Midbrain (tissue), 1 donor: ENCODE data around the gene SPATA13.

ENCODE experiments used
- DNase-seq: peaks from one replicate; lab custom pipeline; 2025; lab: John Stamatoyannopoulos, UW

The SPATA13 gene

GRCh38 chr13:24141333-24141910 lies 19.1 kb upstream of the SPATA13 start:
- no peak for DNase-seq

DNA sequence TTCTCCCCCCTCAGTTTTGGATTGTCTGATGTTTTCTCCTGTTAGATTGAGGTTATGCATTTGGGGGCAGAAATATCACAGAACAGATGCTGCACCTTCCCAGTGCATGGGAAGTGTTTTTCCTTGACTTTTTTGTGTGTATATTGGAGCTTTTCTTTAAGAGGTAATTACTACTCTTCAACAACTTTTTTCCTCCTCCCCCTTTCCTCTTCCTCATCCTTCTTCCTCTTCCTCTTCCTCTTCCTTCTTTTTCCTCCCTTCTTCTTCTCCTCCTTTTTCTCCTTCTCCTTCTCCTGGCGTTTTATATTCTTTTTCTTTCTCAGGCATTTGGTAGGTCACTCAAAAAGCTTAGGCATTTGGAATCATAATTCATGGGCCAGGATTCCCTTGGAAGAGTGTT lies 18.1 kb upstream of the SPATA13 start:
- DNase-seq = no peak

GRCh38 chr13:24142886-24143285 lies 17.6 kb upstream of the SPATA13 start:
- no peak for DNase-seq

- no peak for DNase-seq
Observed at GRCh38 chr13:24145240-24145639, 15.3 kb upstream of the SPATA13 start.

DNA sequence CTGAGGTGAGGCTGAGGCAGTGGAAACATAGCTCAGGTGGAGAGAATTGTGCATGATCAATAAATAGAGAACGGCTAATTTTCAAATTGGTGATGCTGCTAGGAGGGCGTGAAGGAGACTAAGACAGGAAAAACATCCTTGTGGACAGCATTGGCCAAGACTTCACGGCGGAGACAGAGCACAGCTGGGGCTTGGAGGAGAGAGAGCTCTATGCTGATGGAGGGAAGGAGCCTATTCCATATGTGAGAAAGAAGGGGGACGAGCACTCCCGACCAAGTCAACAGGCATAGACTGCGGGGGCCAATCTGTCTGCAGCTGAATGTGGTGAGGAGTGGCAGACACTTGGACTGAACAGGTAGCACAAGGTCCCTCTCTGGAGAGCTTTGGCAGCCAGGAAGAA lies 14.8 kb upstream of the SPATA13 start:
- DNase-seq = no peak

GRCh38 chr13:24146961-24147569 lies 13.5 kb upstream of the SPATA13 start:
- DNase-seq = no peak

DNA sequence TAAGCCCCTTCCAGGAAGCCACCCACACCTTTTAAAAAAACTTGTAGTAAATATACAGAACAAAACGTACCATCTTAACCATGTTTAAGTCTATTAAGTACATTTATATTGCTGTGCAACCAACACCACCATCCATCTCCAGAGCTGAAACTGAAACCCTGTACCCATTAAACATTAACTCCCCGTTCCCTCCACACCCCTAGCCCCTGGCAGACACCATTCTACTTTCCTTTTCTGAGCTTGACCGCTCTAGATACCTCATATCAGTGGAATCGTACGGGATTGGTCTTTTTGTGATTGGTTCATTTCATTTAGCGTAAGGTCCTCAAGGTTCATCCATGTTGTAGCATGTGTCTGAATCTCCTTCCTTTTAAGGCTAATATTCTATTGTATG lies 13.0 kb upstream of the SPATA13 start:
- DNase-seq = no peak

DNA sequence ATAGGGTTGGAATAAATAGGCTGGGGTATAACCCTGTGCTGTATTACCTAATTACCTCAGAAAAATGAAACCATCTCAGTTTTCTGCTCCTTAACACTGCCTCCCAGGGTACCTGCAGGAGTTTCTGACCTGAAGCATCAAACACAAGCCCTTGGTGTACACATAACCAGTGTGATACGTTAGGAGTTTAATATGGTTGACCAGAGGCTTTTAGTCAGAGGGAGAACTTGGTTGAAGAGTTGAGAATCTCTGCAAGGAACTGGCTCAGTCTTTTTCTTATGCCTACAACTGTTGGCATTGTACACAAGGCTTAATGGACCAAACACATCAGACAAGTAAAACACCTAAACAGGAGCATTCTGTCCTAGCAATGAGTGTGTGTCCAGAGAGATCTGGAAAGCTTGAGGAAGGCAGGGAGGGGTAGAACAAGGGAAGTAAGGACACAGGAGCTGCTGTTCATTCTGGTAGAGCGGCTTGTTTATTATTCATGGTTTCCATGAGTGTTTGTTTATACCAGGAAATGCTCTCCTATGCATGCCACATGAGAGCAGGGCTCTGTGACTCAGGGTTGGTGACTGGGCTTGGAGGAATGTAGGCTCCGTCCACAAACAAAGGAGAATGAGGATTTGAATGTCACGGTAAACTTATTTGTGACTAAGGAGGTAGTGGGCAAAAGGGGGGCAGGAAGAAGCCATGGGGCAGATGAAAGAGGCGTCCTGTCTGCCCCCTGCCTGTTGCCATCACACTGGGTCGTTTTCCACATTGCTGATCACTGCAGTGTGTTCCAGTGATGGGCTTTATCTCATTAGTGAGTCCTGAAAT lies 11.9 kb upstream of the SPATA13 start:
- DNase-seq = no peak

GRCh38 chr13:24149246-24150032 lies 11.1 kb upstream of the SPATA13 start:
- no peak for DNase-seq

DNA sequence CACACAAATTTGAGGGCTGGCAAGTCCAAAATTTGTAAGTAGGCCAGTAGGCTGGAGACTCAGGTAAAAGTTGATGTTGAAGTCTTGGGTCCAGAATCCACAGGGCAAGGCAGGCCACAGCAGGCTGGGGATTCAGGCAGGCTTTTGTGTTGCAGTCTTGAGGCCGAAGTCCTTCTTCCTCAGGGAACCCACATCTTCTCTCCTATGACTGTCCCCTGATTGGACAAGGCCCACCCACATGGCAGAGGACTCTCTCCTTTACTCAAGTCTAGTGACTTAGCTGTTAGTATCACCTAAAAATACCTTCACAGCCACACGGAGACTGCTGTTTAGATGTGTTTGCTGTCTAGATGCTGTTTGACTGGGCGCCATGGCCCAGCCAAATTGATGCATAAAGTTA lies 9.9 kb upstream of the SPATA13 start:
- DNase-seq = no peak

DNA sequence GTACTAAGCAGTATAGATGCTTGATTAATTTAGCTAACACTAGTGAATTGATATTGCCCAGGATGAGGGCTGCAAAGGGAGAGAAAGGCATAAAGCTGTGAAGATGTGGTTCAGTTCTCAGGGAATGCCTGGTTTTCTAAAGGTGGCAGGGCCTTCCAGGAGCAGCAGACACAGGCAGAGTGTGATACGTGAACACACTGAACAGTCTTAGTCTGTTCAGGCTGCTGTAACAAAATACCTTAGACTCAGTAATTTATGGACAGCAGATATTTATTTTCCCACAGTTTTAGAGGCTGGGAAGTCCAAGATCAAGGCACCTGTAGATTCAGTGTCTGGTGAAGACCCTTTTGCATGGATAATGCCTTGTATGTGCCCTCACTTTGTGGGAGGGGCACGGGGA lies 8.7 kb upstream of the SPATA13 start:
- no peak for DNase-seq

DNA sequence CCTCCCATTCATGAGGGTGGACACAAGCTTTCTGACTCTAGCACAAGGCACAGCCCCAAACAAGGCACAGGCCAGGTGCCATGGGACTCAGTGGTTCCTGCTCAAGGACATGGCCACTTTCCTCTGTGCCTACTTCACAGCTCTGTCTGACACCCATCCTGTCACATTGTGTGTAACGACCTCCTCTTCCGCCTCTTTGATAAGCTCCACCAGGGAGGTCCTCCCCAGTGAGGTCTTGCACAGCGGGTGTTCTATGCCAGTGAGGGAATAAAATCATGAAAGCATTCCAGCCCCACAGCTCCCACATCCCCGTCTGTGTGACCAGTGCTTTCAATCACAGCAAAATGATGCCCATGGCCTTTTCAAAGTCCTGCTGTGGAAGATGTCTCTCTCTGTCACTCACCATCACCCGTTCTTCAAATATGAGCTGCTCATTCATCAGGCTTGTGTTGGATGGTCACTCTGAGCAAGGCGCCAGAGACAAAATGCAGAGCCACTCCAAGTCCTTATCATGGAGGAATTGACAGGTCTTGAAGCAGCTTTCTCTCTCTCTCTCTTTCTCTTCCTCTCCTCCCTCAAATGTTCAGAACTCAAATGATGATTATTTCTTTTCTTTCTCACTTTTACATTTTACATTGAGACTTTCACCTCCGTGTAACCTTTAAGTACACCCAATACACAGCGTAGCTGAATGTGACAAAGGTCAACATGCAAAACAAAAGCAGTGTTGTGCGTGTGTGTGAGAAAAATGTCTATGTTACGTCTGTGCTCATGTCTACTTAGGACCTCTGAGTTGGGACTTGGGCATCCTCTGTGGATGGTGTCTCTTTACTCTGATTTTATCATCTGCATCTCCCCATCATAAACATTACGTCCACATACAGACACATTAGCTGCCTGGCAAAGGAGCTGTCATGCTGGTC lies 8.0 kb upstream of the SPATA13 start:
- DNase-seq = no peak

DNA sequence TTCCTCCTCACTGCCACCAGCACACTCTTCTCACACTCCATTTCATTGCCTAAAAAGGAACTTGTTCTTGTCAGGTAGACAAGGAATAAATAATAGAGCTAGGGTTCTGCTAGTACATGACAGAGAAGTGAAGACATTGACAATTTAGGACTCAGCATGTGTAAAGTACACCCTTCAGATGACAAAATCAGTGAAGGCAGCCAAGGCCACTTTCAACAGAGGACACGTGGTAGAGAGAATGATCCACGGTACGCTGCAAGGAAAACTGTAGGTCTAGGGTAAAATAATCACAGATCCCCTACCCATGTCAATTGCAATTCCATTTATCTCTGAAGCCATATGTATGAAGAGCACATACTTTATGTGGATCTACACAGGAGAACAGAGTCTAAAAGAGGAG lies 7.2 kb upstream of the SPATA13 start:
- DNase-seq = no peak

DNA sequence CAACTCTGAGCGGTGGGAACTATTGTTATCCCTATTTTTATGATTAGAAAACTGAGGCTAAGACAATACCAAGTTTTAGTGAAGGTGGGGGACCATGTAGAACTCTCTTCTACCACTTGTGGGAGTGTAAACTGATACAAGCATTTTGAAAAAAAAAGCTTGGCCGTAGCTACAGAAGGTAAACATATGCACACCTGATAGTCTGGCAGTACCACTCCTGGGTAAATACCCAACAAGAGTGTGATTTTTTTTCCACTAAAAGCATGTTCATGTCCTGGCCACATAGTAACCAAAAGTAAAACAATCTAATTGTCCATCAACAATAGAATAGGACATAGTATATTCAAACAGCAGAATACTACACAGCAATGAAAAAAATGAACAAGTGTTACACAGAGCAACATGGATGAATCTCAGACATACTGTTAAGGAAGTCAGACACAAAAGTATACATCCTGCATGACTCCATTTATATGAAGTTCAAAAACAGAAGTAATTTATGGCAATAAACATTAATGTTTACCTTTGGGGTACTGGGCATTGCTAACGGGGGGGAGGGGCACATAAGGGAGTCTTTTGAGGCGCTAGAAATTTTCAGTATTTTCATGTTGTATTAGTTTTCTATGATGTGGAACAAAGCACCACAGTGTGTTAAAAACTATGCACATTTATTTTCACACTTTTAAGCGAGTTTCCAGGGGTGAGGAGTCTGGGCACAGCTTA lies 6.4 kb upstream of the SPATA13 start:
- no peak for DNase-seq

GRCh38 chr13:24159357-24159756 lies 1.2 kb upstream of the SPATA13 start:
- no peak for DNase-seq

GRCh38 chr13:24161010-24161775 lies 673 bp downstream of the SPATA13 start:
- peak; percentile 38 for DNase-seq

DNA sequence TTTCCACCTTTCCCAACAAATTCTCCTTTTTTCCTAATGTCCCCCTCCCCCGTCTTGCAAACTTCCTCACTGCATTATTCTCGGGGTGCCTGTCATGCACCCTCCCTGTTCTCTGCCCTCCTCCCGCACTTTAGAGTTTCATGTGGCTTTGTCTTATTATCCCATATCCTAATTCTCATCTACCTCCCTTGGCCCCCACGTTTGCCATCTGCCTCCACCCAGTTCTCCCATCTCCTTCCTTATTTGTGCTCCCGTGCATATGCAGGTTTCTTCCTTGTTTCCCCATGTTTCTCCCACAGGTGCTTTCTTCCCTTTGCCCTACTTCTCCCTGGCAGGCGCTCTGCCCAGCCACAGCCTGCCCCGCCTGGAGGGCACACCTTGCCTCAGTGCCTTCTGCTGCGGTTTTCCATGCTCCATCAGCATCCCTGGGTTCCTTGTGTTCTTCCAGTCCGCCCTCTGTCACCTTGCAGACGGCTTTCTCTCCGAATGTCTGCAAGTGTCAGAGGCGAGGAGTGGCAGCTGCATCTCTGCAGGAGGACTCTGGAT lies 1.5 kb downstream of the SPATA13 start:
- no peak for DNase-seq

GRCh38 chr13:24162604-24163003 lies 2.1 kb downstream of the SPATA13 start:
- no peak for DNase-seq

DNA sequence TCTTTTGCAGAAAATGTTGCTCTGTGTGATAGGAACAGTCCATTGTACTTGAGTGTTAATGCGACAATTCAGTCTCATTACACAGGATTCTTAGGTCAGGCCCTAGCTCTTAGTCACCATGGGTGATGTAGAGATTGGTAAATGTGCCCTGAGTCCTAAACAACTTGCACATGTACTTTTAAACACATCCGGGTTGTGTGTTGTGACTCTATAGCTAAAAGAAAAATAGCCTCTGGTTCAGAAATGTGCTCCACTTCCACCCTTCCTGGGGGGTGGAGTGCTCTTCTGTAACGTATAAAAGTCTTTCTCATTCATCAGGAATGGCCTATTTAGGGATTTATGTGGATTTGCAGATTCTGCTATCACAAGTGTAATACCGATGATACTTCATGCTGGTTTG lies 5.2 kb downstream of the SPATA13 start:
- DNase-seq = no peak

DNA sequence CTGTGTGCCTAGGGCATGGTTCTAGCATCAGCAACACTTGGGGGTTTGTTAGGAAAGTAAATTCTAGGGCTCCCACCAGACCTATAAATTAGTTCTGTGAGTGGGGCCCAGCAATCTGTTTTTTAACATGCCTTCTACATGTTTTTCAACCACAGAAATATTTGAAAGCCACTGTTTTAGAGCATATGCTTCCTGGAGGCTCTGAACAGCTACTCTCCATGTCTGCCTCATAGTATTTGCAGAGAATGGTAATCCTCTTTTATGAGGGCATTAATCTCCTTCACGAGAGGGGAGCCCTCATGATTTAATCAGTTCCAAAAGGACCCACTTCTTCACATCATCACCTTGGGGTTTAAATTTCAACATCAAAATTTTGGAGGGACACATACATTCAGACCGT lies 6.0 kb downstream of the SPATA13 start:
- no peak for DNase-seq
